SH-SY5Y (cell line): ENCODE results near the gene DNAI2.

ENCODE experiments used
- GATA2 ChIP-seq: IDR thresholded peaks from 2 replicates; pipeline ENCODE4 v1.6.1; 2011; ENCODE audit warnings: mild to moderate bottlenecking, low read depth, low read length
- GATA3 ChIP-seq: IDR thresholded peaks from 2 replicates; pipeline ENCODE4 v1.6.1; 2011; ENCODE audit warnings: low read depth, mild to moderate bottlenecking, low read length, moderate library complexity

DNA sequence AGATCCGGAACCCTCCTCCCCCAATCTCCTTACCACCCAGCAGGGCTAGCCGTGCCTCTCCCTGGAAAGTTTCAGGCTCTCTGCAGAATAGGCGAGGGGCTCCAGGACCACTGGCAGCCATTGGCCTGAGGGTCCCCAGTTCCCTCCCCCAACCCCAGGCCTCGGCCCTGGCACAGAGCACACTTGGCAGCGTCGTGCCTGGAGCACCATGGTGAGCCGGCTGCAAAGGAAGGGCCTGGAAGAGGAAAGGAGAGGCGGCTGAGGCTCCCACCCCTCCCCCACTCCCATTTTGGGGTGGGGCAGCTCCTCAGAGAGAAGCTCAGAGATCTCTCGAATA, 88.0 kb downstream of the DNAI2 start:
- no peak for TF ChIP-seq GATA2
- TF ChIP-seq GATA3: no peak
